MM.1S (cell line): ENCODE results near the gene DHRS3.

Experiments used
- DNase-seq: peaks from one replicate; pipeline ENCODE4 v3.0.0-alpha.2; 2015
- H2AFZ ChIP-seq: fragments of 300-600 bp; sonication (generic); 2 replicates; pipeline ENCODE4 v1.6.0; 2016; ENCODE audit warnings: antibody characterized with exemption, low read length
- H3F3A ChIP-seq: fragments of 300-600 bp; sonication (generic); 2 replicates; pipeline ENCODE4 v1.6.1; 2016; ENCODE audit warnings: mild to moderate bottlenecking, antibody characterized with exemption, low read length, moderate library complexity, mixed read lengths; ENCODE audit not compliant: insufficient read depth
- H3K27ac ChIP-seq: fragments of 300-600 bp; sonication (generic); 2 replicates; pipeline ENCODE4 v1.5.1; 2016; ENCODE audit warnings: mild to moderate bottlenecking, low read length
- H3K27me3 ChIP-seq: fragments of 300-600 bp; sonication (generic); replicated peaks from 2 replicates; pipeline ENCODE4 v1.6.0; 2016; ENCODE audit warnings: low read length; ENCODE audit not compliant: insufficient read depth
- H3K36me3 ChIP-seq: fragments of 300-600 bp; sonication (generic); replicated peaks from 2 replicates; pipeline ENCODE4 v1.6.1; 2016; ENCODE audit warnings: mild to moderate bottlenecking, low read length, mixed read lengths; ENCODE audit not compliant: insufficient read depth
- H3K4me1 ChIP-seq: fragments of 300-600 bp; sonication (generic); 2 replicates; pipeline ENCODE4 v1.6.1; 2016; ENCODE audit warnings: low read length, mixed read lengths
- H3K4me2 ChIP-seq: fragments of 300-600 bp; sonication (generic); 2 replicates; pipeline ENCODE4 v1.6.0; 2016; ENCODE audit warnings: low read depth, low read length
- H3K4me3 ChIP-seq: fragments of 300-600 bp; sonication (generic); 2 replicates; pipeline ENCODE4 v1.5.1; 2016; ENCODE audit warnings: low read length, mixed read lengths
- H3K79me2 ChIP-seq: fragments of 300-600 bp; sonication (generic); 2 replicates; pipeline ENCODE4 v1.6.1; 2016; ENCODE audit warnings: mixed run types, low read length, mixed read lengths
- H3K9ac ChIP-seq: fragments of 300-600 bp; sonication (generic); 2 replicates; pipeline ENCODE4 v1.6.1; 2016; ENCODE audit warnings: low read length, mixed read lengths
- H3K9me2 ChIP-seq: fragments of 300-600 bp; sonication (generic); replicated peaks from 2 replicates; pipeline ENCODE4 v1.6.1; 2016; ENCODE audit warnings: mild to moderate bottlenecking, low read length, mixed read lengths; ENCODE audit not compliant: insufficient read depth
- H3K9me3 ChIP-seq: fragments of 300-600 bp; sonication (generic); replicated peaks from 2 replicates; pipeline ENCODE4 v1.6.1; 2016; ENCODE audit warnings: mild to moderate bottlenecking, low read length, mixed read lengths; ENCODE audit not compliant: insufficient read depth
- H4K20me1 ChIP-seq: fragments of 300-600 bp; sonication (generic); 2 replicates; pipeline ENCODE4 v1.6.1; 2016; ENCODE audit warnings: mild to moderate bottlenecking, low read length, moderate library complexity, mixed read lengths; ENCODE audit not compliant: insufficient read depth
- EZH2 ChIP-seq: fragments of 300-600 bp; sonication (generic); optimal IDR thresholded peaks from 2 replicates; pipeline ENCODE3; 2017; ENCODE audit warnings: low read depth, mild to moderate bottlenecking, antibody characterized with exemption, low read length, mixed read lengths
- EZH2phosphoT487 ChIP-seq: fragments of 300-600 bp; sonication (generic); IDR thresholded peaks from 2 replicates; pipeline ENCODE4 v1.6.1; 2018; ENCODE audit warnings: antibody characterized with exemption, low read length
- TF ChIP-seq, protein P1 (sequence below): fragments of 300-600 bp; sonication (generic); IDR thresholded peaks from 2 replicates; pipeline ENCODE4 v1.5.1; 2016; ENCODE audit warnings: antibody characterized with exemption, low read length, mixed read lengths

The DHRS3 gene

DNA sequence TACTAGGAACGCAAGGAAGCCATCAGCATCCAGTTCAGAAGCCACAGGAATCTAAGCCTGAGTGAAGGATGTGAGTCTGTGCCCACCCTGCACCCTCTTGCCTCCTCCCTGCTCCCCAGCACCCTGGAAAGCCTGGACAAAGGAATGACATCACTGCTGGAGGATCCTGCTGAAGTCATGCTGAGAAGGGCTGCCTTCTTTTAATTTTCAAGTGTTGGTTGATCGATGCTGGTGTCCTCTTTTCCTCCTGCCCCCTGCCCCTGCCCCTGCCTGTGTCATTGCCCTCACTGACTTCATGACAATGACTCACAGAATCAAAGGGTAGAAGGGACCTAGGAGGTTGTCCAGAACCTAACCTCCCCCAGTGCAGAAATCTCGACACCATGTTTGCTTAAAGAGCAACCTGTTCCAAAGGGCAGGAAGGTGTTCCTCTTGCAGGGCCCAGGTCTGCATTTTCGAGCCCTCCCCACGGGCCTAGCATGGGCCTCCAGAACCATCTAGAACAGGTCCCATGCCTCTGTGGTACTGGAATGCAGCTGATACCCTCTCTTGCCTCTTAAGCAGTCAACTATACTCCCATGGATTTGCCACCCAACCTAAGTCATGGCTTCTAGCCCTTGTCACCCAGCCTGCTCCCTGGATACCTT lies 9.6 kb downstream of the DHRS3 start:
- H3K79me2 ChIP-seq = no peaks in the 10 kb centered on the region
- no peaks in the 10 kb centered on the region; the same call in 1 of the 2 replicates for H4K20me1 ChIP-seq
- H3K9me3 ChIP-seq = no peaks in the 10 kb centered on the region
- TF ChIP-seq EZH2 (no peak), EZH2phosphoT487 (no peak)
- TF ChIP-seq, protein P1, sequence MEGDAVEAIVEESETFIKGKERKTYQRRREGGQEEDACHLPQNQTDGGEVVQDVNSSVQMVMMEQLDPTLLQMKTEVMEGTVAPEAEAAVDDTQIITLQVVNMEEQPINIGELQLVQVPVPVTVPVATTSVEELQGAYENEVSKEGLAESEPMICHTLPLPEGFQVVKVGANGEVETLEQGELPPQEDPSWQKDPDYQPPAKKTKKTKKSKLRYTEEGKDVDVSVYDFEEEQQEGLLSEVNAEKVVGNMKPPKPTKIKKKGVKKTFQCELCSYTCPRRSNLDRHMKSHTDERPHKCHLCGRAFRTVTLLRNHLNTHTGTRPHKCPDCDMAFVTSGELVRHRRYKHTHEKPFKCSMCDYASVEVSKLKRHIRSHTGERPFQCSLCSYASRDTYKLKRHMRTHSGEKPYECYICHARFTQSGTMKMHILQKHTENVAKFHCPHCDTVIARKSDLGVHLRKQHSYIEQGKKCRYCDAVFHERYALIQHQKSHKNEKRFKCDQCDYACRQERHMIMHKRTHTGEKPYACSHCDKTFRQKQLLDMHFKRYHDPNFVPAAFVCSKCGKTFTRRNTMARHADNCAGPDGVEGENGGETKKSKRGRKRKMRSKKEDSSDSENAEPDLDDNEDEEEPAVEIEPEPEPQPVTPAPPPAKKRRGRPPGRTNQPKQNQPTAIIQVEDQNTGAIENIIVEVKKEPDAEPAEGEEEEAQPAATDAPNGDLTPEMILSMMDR = no peak
- no peak overlapping the region for H3K27ac ChIP-seq
- no peaks in the 10 kb centered on the region for H3K36me3 ChIP-seq
- H3K27me3 ChIP-seq = peaks cover 16% of the 10 kb centered on the region; the same call in 1 of the 2 replicates
- no peaks in the 10 kb centered on the region for H3K9me2 ChIP-seq
- no peaks in the 10 kb centered on the region for H3K4me1 ChIP-seq
- no peaks in the 10 kb centered on the region for H3F3A ChIP-seq
- H3K4me3 ChIP-seq = no peak overlapping the region
- H3K9ac ChIP-seq = no peak overlapping the region
- H2AFZ ChIP-seq = no peak overlapping the region
- no peak for DNase-seq
- no peak overlapping the region for H3K4me2 ChIP-seq

DNA sequence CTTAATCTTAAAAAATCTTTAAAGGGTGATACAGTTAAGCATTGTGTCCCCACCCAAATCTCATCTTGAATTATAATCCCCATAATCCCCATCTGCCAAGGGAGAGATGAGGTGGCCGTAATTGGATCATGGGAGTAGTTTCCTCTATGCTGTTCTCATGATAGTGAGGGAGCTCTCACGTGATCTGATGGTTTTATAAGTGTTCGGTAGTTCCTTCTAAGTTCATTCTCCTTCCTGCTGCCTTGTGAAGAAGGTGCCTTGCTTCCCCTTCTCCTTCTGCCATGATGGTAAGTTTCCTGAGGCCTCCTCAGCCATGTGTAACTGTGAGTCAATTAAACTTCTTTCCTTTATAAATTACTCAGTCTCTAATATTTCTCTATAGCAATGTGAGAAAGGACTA lies 10.7 kb downstream of the DHRS3 start:
- H3K4me3 ChIP-seq = no peak overlapping the region
- H3K4me1 ChIP-seq = no peaks in the 10 kb centered on the region

DNA sequence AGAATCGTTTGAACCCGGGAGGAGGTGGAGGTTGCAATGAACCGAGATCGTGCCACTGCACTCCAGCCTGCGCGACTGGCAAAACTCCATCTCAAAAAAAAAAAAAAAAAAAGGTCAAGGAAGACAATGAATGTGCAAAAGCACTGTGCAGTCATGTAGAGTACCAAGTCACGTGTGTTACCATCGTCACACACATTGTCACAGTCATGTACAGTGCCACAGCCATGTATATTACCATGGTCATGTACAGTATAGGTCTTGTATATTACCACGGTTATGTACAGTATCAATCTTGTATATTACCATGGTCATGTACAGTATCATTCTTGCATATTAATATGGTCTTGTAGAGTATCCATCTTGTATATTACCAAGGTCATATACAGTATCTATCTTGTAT lies 13.0 kb downstream of the DHRS3 start:
- Histone ChIP-seq H3K4me1 (no peaks in the 10 kb centered on the region), H3K4me2 (no peak overlapping the region), H3K79me2 (no peaks in the 10 kb centered on the region), H3K9ac (no peak overlapping the region), H3K27ac (no peak overlapping the region), H3F3A (no peaks in the 10 kb centered on the region), H3K27me3 (peaks cover 5% of the 10 kb centered on the region), H3K36me3 (no peaks in the 10 kb centered on the region), H3K9me3 (no peaks in the 10 kb centered on the region), H4K20me1 (no peaks in the 10 kb centered on the region; the same call in 1 of the 2 replicates), H2AFZ (no peak overlapping the region), H3K4me3 (no peak overlapping the region), H3K9me2 (no peaks in the 10 kb centered on the region)
- TF ChIP-seq EZH2phosphoT487 = no peak
- TF ChIP-seq, protein P1 = no peak
- TF ChIP-seq EZH2 = no peak
- DNase-seq = no peak

More for the DNA sequence above, 10.7 kb downstream of the DHRS3 start:
- no peak overlapping the region for H3K4me2 ChIP-seq
- H3K27me3 ChIP-seq = peaks cover 13% of the 10 kb centered on the region; the same call in 1 of the 2 replicates
- H3K79me2 ChIP-seq = no peaks in the 10 kb centered on the region
- TF ChIP-seq, protein P1 = no peak
- TF ChIP-seq EZH2 = no peak
- no peak for TF ChIP-seq EZH2phosphoT487
- no peaks in the 10 kb centered on the region for H3K36me3 ChIP-seq
- no peak for DNase-seq
- H3K27ac ChIP-seq = no peak overlapping the region
- H3K9ac ChIP-seq = no peak overlapping the region
- H4K20me1 ChIP-seq = no peaks in the 10 kb centered on the region; the same call in 1 of the 2 replicates
- H2AFZ ChIP-seq = no peak overlapping the region
- no peaks in the 10 kb centered on the region for H3F3A ChIP-seq
- no peaks in the 10 kb centered on the region for H3K9me3 ChIP-seq
- no peaks in the 10 kb centered on the region for H3K9me2 ChIP-seq
